Neural progenitor cell (in vitro differentiated cells): ENCODE data around the gene MYO6. TPM values are rescaled to one million over a fixed set of nuclear protein-coding genes. Genes with fewer than 3 reads are reported as not detected.

ENCODE experiments used
- DNase-seq: peaks from one replicate; pipeline ENCODE4 v3.0.0-alpha.2; 2016; ENCODE audit warnings: low spot score
- H2AFZ ChIP-seq: fragments of 200-600 bp; sonication (generic); replicated peaks from 2 replicates; pipeline ENCODE4 v1.6.1; 2016; ENCODE audit warnings: antibody characterized with exemption
- H3F3A ChIP-seq: fragments of 200-600 bp; sonication (generic); 2 replicates; pipeline ENCODE4 v1.6.1; 2016; ENCODE audit warnings: antibody characterized with exemption, low read depth
- H3K27ac ChIP-seq: fragments of 200-600 bp; sonication (generic); 2 replicates; pipeline ENCODE4 v1.5.1; 2016; ENCODE audit warnings: mild to moderate bottlenecking
- H3K27me3 ChIP-seq: fragments of 200-600 bp; sonication (generic); 2 replicates; pipeline ENCODE4 v1.6.1; 2016; ENCODE audit warnings: mild to moderate bottlenecking, moderate library complexity
- H3K36me3 ChIP-seq: fragments of 200-600 bp; sonication (generic); 2 replicates; pipeline ENCODE4 v1.5.1; 2016
- H3K4me1 ChIP-seq: fragments of 200-600 bp; sonication (generic); 2 replicates; pipeline ENCODE4 v1.6.1; 2016; ENCODE audit warnings: mixed run types
- H3K4me2 ChIP-seq: fragments of 200-600 bp; sonication (generic); 2 replicates; pipeline ENCODE4 v1.6.1; 2016
- H3K4me3 ChIP-seq: fragments of 200-600 bp; sonication (generic); 2 replicates; pipeline ENCODE4 v1.5.1; 2016
- H3K79me2 ChIP-seq: fragments of 200-600 bp; sonication (generic); 2 replicates; pipeline ENCODE4 v1.6.1; 2016; ENCODE audit warnings: low read depth
- H3K9ac ChIP-seq: fragments of 200-600 bp; sonication (generic); 2 replicates; pipeline ENCODE4 v1.6.1; 2016
- H3K9me3 ChIP-seq: fragments of 200-600 bp; sonication (generic); 2 replicates; pipeline ENCODE4 v1.5.1; 2016; ENCODE audit warnings: low read depth
- H4K20me1 ChIP-seq: fragments of 200-600 bp; sonication (generic); 2 replicates; pipeline ENCODE4 v1.6.1; 2016; ENCODE audit warnings: low read depth
- H3K27ac Mint-ChIP-seq: 3 replicates; pipeline ENCODE4 v1.8.0; 2021; ENCODE audit warnings: mixed read lengths
- H3K27me3 Mint-ChIP-seq: 2 replicates; pipeline ENCODE4 v1.8.0; 2022; ENCODE audit warnings: low read depth, mild to moderate bottlenecking, inconsistent platforms, moderate library complexity, mixed read lengths; ENCODE audit not compliant: insufficient read depth
- H3K36me3 Mint-ChIP-seq: 3 replicates; pipeline ENCODE4 v1.8.0; 2021; ENCODE audit warnings: mixed read lengths
- H3K4me1 Mint-ChIP-seq: 3 replicates; pipeline ENCODE4 v1.8.0; 2021; ENCODE audit warnings: mixed read lengths
- H3K4me3 Mint-ChIP-seq: 3 replicates; pipeline ENCODE4 v1.8.0; 2021; ENCODE audit warnings: mild to moderate bottlenecking, moderate library complexity, mixed read lengths
- H3K9me3 Mint-ChIP-seq: 3 replicates; pipeline ENCODE4 v1.8.0; 2020; ENCODE audit warnings: mixed read lengths
- CTCF ChIP-seq: fragments of 200-600 bp; sonication (generic); IDR thresholded peaks from 2 replicates; pipeline ENCODE4 v1.5.1; 2017; ENCODE audit warnings: antibody characterized with exemption, mild to moderate bottlenecking
- EZH2 ChIP-seq: fragments of 200-600 bp; sonication (generic); IDR thresholded peaks from 2 replicates; pipeline ENCODE4 v1.6.1; 2017; ENCODE audit warnings: antibody characterized with exemption, mild to moderate bottlenecking, moderate library complexity
- EZH2phosphoT487 ChIP-seq: fragments of 200-600 bp; sonication (generic); IDR thresholded peaks from 2 replicates; pipeline ENCODE4 v1.6.1; 2017; ENCODE audit warnings: antibody characterized with exemption
- total RNA-seq: library from RNA; depleted of rRNA; stranded (reverse); fragments of >200 nt; gene quantifications from 2 replicates; pipeline ENCODE4 v1.2.3, GENCODE V29; 2015; ENCODE audit warnings: low replicate concordance

MYO6 gene
- total RNA-seq, 1 donor from 2014 or later: 23.0 TPM

DNA sequence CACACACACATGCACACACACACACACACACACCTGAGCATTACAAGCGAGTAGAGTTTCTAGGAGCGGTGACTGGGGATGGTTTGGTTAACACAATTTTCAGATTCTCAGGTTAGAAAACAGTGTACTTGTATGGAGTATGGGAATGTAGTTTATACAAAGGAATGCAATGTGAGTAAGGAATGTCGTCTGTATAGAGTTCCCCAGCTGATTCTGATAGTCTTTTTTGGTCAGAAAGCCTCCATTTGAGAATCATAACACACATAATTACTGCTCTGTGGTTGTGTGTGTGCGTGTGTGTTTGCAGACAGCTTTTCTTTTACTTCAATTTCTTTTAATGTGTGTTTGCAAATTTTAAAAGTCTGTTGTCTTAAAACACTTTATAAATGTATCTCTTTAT is 93.2 kb downstream of the MYO6 start:
- Mint-ChIP-seq H3K27ac (no peak overlapping the region), H3K4me3 (no peak overlapping the region), H3K36me3 (peaks cover 2% of the 10 kb centered on the region), H3K4me1 (no peaks in the 10 kb centered on the region), H3K27me3 (no peaks in the 10 kb centered on the region), H3K9me3 (no peaks in the 10 kb centered on the region)
- H3K36me3 ChIP-seq: peaks cover 5% of the 10 kb centered on the region
- H3K4me3 ChIP-seq: no peak overlapping the region
- no peak overlapping the region for H3K9ac ChIP-seq
- no peaks in the 10 kb centered on the region for H3K79me2 ChIP-seq
- H3K9me3 ChIP-seq: no peaks in the 10 kb centered on the region
- no peaks in the 10 kb centered on the region for H4K20me1 ChIP-seq
- H3F3A ChIP-seq: no peaks in the 10 kb centered on the region
- TF ChIP-seq EZH2: no peak
- TF ChIP-seq EZH2phosphoT487: no peak
- no peak for TF ChIP-seq CTCF
- H2AFZ ChIP-seq: no peak overlapping the region
- no peaks in the 10 kb centered on the region for H3K27me3 ChIP-seq
- H3K4me2 ChIP-seq: no peak overlapping the region
- H3K4me1 ChIP-seq: no peaks in the 10 kb centered on the region
- H3K27ac ChIP-seq: no peak overlapping the region
- DNase-seq: no peak

- TF ChIP-seq EZH2phosphoT487: no peak
- TF ChIP-seq EZH2: no peak
- no peak for TF ChIP-seq CTCF
- H3K9me3 ChIP-seq: no peaks in the 10 kb centered on the region
- peaks cover 2% of the 10 kb centered on the region for H3K36me3 Mint-ChIP-seq
- H3K4me3 Mint-ChIP-seq: no peak overlapping the region
- peaks cover 5% of the 10 kb centered on the region for H3K36me3 ChIP-seq
- H3K4me1 Mint-ChIP-seq: no peaks in the 10 kb centered on the region
- H3K27me3 ChIP-seq: no peaks in the 10 kb centered on the region
- H4K20me1 ChIP-seq: no peaks in the 10 kb centered on the region
- no peak overlapping the region for H3K9ac ChIP-seq
- DNase-seq: no peak
- no peaks in the 10 kb centered on the region for H3K4me1 ChIP-seq
- no peak overlapping the region for H2AFZ ChIP-seq
- no peak overlapping the region for H3K4me3 ChIP-seq
- no peaks in the 10 kb centered on the region for H3K27me3 Mint-ChIP-seq
- no peak overlapping the region for H3K27ac ChIP-seq
- no peaks in the 10 kb centered on the region for H3F3A ChIP-seq
- H3K4me2 ChIP-seq: no peak overlapping the region
- no peaks in the 10 kb centered on the region for H3K79me2 ChIP-seq
- no peaks in the 10 kb centered on the region for H3K9me3 Mint-ChIP-seq
- H3K27ac Mint-ChIP-seq: no peak overlapping the region
Measured at GRCh38 chr6:75842732-75843131, 93.7 kb downstream of the MYO6 start.

DNA sequence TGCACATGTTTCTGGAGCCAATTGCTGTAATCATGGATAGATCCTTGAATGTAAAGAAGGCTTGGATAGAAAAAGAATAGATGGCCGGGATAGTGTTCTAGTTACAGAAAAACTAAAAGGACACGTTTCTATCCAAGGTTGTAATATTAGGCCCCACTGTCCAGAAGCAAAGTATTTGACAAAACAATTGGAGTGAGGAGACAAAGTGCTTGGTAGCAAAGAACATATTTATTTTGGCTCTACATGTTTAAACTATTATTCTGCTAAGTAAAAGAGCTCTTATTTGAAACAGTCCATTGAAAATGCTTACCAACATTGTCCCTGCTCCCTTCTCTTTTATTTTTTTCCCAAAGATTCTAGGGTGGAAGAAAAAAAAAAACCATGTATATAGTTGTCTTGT is 94.4 kb downstream of the MYO6 start:
- no peaks in the 10 kb centered on the region for H3F3A ChIP-seq
- no peaks in the 10 kb centered on the region for H3K9me3 Mint-ChIP-seq

More for the DNA sequence above, 94.4 kb downstream of the MYO6 start:
- Histone ChIP-seq H2AFZ (no peak overlapping the region), H3K4me3 (no peak overlapping the region), H3K27me3 (no peaks in the 10 kb centered on the region), H3K4me2 (no peak overlapping the region), H4K20me1 (no peaks in the 10 kb centered on the region), H3K9ac (no peak overlapping the region), H3K27ac (no peak overlapping the region), H3K9me3 (no peaks in the 10 kb centered on the region), H3K79me2 (no peaks in the 10 kb centered on the region), H3K4me1 (no peaks in the 10 kb centered on the region), H3K36me3 (peaks cover 5% of the 10 kb centered on the region)
- TF ChIP-seq EZH2 (no peak), EZH2phosphoT487 (no peak), CTCF (no peak)
- Mint-ChIP-seq H3K4me3 (no peak overlapping the region), H3K36me3 (no peaks in the 10 kb centered on the region), H3K27me3 (no peaks in the 10 kb centered on the region), H3K4me1 (no peaks in the 10 kb centered on the region), H3K27ac (no peak overlapping the region)
- DNase-seq: no peak
